HG02884 (cell line): ENCODE measurements around the gene PAXX.

Experiments
- ATAC-seq: cut with Tn5 transposase; IDR thresholded peaks from one replicate; pipeline ENCODE4 v1.9.1; 2021; ENCODE audit warnings: mild to moderate bottlenecking, moderate library complexity; ENCODE audit not compliant: unreplicated experiment

The PAXX gene

GRCh38 chr9:137016436-137016835 lies 24.2 kb downstream of the PAXX start:
- no peak for ATAC-seq

GRCh38 chr9:137017071-137017470 lies 24.8 kb downstream of the PAXX start:
- no peak for ATAC-seq

DNA sequence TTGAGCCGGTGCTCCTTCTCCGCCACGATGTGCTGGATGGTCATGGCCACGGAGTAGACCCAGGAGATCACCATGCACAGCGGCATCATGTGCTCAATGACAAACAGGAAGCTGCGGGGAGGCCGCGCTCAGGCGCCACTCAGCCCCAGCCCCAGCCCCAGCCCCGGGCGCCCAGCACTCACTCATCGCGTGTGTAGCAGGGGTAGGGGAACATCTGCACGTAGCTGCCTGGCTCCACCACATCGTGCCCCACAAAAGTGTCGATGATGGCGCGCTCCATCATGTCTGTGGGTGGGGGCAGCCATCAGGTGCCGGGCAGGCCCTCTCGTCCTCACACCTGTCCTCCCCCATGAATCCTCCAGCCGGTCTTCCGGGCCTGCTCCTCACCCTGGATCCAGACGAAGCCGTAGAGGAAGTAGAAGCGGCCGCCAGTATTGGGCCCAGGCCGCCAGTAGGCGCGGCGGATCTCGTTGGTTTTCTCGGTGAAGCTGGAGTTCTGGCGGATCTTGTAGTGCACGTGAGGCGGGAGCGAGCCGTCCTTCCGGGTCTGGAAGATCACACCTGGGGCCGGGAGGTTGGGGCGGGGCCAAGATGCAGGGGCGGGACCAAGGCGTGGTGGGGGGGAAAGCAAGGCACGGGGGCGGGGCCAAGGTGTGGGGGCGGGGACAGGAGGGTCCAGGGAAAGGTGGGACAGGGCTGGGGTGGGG lies 25.7 kb downstream of the PAXX start:
- no peak for ATAC-seq

DNA sequence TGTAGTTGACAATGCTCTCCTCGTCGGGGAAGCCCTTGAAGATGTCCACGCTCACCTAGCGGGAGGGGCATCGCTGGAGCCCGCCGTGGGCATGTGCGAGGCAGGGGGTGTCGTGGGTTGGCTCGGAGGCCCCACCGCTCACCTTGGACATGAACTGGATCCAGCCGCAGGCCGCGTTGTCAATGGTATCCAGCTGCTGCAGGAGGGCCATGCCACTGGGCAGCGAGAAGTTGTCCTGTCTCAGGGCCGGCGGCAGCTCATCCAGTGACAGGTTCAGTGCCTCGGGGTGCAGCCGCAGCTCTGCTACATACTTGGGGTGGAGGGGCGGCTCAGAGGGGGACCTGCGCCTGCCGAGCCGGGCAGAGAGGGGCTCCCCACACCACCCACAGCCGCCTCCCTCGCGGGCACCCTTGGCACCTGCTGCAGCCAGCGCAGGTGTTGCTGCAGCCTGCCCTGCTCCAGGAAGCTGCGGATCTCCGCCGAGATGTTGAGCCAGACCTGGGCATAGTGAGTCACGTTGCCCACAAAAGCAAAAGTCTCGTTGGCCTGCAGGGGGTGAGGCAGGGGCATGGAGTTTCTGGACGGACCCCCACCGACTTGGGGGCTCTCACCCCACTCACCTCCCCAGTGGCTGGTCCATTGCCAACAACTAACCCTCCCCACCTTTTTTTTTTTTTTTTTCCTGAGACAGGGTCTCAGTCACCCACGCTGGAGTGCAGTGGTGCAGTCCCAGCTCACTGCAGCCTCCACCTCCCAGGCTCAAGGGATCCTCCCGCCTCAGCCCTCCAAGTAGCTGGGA lies 26.7 kb downstream of the PAXX start:
- no peak for ATAC-seq

DNA sequence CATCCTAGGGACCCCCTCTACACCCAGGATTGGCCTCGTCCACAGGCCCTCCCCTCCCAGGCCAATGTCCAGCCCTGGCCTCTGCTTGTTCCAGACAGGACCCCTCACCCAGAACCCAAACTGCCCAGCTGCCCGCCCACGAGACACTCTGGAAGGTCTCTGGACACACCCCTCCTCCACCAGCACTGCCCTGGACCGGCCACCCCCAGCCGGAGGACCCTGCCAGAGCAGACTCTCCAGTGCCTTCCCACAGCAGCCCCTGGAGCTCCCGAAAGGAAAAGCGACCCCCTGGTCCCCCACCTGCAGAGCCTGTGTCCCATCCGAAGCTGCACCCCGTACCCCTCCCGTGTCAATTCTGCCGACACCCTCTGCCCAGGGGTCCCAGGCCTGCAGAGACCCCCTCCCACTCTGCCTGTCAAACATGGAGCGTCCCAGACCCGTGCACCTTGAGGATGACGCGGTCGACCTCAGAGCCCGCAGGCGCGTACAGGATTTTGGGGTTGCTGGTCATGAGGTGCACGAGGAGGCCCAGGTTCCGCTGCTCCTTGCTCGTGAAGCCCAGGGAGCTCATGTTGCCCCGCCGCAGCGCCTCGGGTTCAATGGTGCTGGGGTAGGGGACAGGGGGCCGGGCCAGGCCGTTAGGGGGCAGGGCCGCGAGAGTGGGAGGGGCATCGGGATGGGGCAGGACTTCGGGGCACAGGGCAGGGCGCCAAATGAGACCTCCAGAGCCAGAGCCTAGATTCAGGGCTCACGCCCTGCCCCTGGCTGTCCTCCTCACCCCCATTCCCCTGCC lies 27.9 kb downstream of the PAXX start:
- no peak for ATAC-seq

- ATAC-seq = no peak
Measured at GRCh38 chr9:137020771-137021567, 28.7 kb downstream of the PAXX start.

DNA sequence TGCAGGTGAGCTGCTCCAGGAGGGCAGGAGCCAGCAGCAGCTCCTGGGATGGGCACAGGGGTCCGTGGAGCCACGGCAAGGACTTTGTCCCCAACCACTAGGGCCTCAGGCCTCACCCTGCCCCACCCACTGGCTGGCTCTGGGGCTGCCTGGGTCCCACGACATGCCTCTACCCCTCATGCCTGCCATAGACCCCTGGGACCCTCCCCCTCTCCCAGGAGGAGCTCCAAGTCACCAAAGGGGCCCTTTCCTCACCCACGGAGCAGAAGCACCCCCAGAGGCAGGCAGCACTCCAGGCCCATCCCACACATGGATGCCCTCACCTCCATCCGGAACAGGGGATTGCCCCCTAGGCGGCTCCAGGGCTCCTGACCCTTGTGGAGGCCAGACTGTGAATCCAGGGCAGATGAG lies 29.4 kb downstream of the PAXX start:
- ATAC-seq = no peak

- no peak for ATAC-seq
Measured at GRCh38 chr9:137021979-137022661, 29.9 kb downstream of the PAXX start.

DNA sequence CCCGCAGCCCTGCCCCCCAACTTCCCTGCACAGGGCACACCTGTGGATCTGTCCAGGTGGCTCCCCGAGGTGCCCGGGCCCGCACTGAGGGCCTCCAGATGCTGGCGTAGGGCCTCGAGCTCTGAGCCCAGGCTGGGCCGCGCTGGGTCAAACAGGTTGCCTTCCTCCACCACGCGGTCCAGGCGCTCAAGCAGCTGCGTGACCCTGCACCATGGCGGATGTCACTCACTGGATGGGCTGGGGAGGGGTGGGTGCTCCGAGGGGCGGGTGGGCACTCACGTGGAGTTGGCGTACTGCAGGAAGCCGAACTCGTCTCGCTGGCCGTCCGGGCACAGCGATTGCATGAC lies 30.4 kb downstream of the PAXX start:
- no peak for ATAC-seq

DNA sequence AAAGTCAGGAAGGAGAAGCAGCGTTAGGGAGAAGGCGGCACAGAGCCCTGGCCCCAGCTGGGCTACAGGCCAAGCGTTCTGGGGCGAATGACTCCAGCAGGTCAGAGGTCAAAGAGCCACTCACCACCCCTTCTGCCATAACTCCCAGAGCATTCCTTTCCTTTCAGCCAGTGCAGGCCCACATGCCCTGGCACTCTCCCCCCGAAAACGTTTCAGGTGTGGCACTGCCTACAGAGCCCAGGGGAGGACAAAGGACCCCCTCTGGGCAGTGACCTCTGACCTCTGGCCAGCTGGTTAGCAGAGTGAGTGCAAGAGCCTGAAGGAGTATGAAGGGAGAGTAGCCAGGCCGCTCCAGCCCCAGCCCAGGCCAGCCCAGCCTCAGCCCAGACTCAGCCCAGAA lies 30.9 kb downstream of the PAXX start:
- ATAC-seq = no peak

DNA sequence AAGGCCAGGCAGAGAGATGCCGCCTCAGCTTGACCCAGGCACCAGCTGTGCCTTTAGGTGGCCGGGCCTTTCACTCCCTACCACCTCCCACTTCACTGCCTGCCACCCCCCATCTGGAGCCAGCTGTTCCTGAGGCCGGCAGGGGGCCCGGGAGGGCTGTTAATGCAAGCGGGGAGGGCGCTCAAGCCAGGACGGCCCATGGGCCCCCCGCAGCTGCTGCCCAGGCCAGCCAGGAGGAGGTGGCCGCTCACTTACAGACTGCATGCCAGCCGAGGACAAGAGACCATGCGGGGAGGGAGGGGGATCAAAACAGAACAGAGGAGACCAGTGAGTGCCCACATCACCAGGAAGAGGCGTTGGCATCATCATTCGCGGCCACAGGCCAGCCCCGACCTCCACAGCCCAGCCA lies 31.4 kb downstream of the PAXX start:
- ATAC-seq = no peak

DNA sequence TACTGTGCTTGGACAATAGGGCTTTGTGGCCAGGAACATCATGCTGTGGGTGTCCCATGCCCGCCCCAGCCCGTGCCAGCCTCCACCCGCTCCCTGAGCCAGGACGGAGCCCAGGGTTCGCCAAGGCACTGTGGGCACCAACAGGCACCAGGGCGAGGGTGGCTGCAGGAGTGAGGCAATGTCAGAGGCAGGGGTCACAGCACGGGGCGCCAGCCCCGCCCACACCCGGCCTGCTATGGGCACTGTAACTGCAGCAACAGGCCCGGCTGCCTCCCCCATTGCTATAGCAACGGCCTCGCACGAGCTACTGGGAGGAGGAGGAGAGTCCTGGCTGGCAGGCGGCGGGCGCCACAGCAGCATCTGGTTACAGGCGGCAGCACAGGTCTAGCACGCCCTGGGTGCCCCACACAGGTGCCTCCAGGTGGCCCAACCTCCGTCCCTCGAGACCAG lies 33.3 kb downstream of the PAXX start:
- ATAC-seq = no peak

DNA sequence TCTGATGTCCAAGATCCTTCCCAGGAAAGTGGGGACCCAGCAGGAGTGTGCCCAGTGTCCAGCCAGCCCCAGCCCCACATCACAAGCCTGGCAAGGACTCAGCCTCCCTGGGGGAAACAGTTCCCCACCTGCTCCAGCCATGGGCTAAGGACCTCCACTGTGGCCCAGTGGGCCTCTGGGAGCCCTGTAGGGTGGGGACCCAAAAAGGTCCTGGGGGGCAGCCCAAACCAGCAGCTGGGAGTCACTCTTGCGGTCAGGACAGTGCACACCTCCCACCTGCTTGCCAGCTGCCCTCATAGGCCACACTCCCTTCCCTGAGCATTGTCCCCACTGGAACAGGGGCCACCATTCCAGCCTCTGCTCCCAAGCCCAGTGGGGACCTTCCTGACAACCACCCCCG lies 34.2 kb downstream of the PAXX start:
- ATAC-seq = no peak

- ATAC-seq = no peak
Measured at GRCh38 chr9:137026828-137027227, 34.6 kb downstream of the PAXX start.

GRCh38 chr9:137027369-137028262 lies 35.4 kb downstream of the PAXX start, which contains the start of gene ABCA2:
TSS of gene ABCA2 (minus strand) at chr9:137028237. CDS start at chr9:137028140, 97 bp downstream.
- no peak for ATAC-seq

- ATAC-seq = no peak
Measured at GRCh38 chr9:137028263-137029057, 36.2 kb downstream of the PAXX start.

- no peak for ATAC-seq
Measured at GRCh38 chr9:137029058-137029936, 37.1 kb downstream of the PAXX start.
